OCI-LY7 (cell line): ENCODE results near the gene COL4A1. TPM values are rescaled to one million over a fixed set of nuclear protein-coding genes. Genes with fewer than 3 reads are reported as not detected.

Experiments
- BruUV-seq: library from RNA; stranded (reverse); fragments of 400-500 nt; replicated peaks from 2 replicates; lab custom pipeline; 2021; lab: Mats Ljungman, UMichigan
- CTCF ChIA-PET: fragments of 300-600 bp; sonication (Branson Sonifier 250); formaldehyde crosslinking; loops from one replicate; lab custom pipeline; 2022; ENCODE audit warnings: antibody characterized with exemption; ENCODE audit not compliant: unreplicated experiment; lab: Charles Lee
- POLR2A ChIA-PET: fragments of 300-600 bp; sonication (Branson Sonifier 250); formaldehyde crosslinking; loops from one replicate; lab custom pipeline; 2022; ENCODE audit warnings: antibody characterized with exemption; lab: Charles Lee
- DNase-seq: peaks from one replicate; pipeline ENCODE4 v3.0.0-alpha.2; 2015; ENCODE audit warnings: low spot score
- H2AFZ ChIP-seq: fragments of 200-600 bp; sonication (generic), shearing (Covaris generic); 2 replicates; pipeline ENCODE4 v1.6.1; 2014; ENCODE audit warnings: mild to moderate bottlenecking, antibody characterized with exemption, low read length, moderate library complexity
- H3K27ac ChIP-seq: fragments of 200-600 bp; sonication (generic); 2 replicates; pipeline ENCODE4 v1.5.1; 2014; ENCODE audit warnings: mixed run types, low read depth, mild to moderate bottlenecking, moderate library complexity, low read length, inconsistent platforms; ENCODE audit not compliant: poor library complexity, severe bottlenecking
- H3K36me3 ChIP-seq: fragments of 200-600 bp; sonication (generic); 2 replicates; pipeline ENCODE4 v1.6.1; 2014; ENCODE audit warnings: mild to moderate bottlenecking, antibody characterized with exemption, low read length, moderate library complexity, mixed read lengths; ENCODE audit not compliant: insufficient read depth
- H3K4me1 ChIP-seq: fragments of 200-600 bp; sonication (generic); 2 replicates; pipeline ENCODE4 v1.5.1; 2014; ENCODE audit warnings: mild to moderate bottlenecking, low read length; ENCODE audit not compliant: insufficient read depth, poor library complexity, severe bottlenecking
- H3K4me2 ChIP-seq: fragments of 200-600 bp; sonication (generic); 2 replicates; pipeline ENCODE4 v1.6.1; 2014; ENCODE audit warnings: mild to moderate bottlenecking, low read length
- H3K4me3 ChIP-seq: fragments of 200-600 bp; sonication (generic); 2 replicates; pipeline ENCODE4 v1.5.1; 2014; ENCODE audit warnings: mild to moderate bottlenecking, low read depth, low read length; ENCODE audit not compliant: poor library complexity, severe bottlenecking
- H3K79me2 ChIP-seq: fragments of 200-600 bp; sonication (generic); 2 replicates; pipeline ENCODE4 v1.6.1; 2016; ENCODE audit warnings: low read depth, mild to moderate bottlenecking, low read length, moderate library complexity, mixed read lengths; ENCODE audit not compliant: insufficient read depth
- H3K9me2 ChIP-seq: fragments of 200-600 bp; sonication (generic); 2 replicates; pipeline ENCODE4 v1.6.1; 2016; ENCODE audit warnings: mild to moderate bottlenecking, low read length, mixed read lengths; ENCODE audit not compliant: insufficient read depth
- H3K9me3 ChIP-seq: fragments of 200-600 bp; sonication (generic); 2 replicates; pipeline ENCODE4 v1.6.1; 2014; ENCODE audit warnings: mild to moderate bottlenecking, mixed run types, low read length, mixed read lengths
- H4K20me1 ChIP-seq: fragments of 200-600 bp; sonication (generic); 2 replicates; pipeline ENCODE4 v1.6.1; 2014; ENCODE audit warnings: mild to moderate bottlenecking, antibody characterized with exemption, low read length, moderate library complexity, mixed read lengths; ENCODE audit not compliant: insufficient read depth
- EZH2phosphoT487 ChIP-seq: fragments of 200-600 bp; sonication (generic); IDR thresholded peaks from 2 replicates; pipeline ENCODE4 v1.6.1; 2018; ENCODE audit warnings: low read depth, borderline replicate concordance, mild to moderate bottlenecking, mixed run types, antibody characterized with exemption, low read length, moderate library complexity, mixed read lengths
- intact Hi-C: fragments of 100-400 bp; cut with micrococcal nuclease; formaldehyde crosslinking; loops from one replicate; pipeline ENCODE4 v1.10.0; 2022; ENCODE audit not compliant: unreplicated experiment
- total RNA-seq, 2 experiments: library from RNA; depleted of rRNA in 1 of 2; stranded (reverse); fragments of >200 nt in 1 of 2; shearing (Covaris generic) in 1 of 2; gene quantifications; 2 replicates each; pipeline ENCODE4 v1.2.3, GENCODE V29; 2014 to 2022
- TF ChIP-seq, protein P1 (sequence below): fragments of 200-600 bp; sonication (generic); conservative IDR thresholded peaks from 2 replicates; pipeline ENCODE4 v1.5.1; 2014; ENCODE audit warnings: mild to moderate bottlenecking, antibody characterized with exemption, low read length, moderate library complexity, mixed read lengths

The COL4A1 gene
- total RNA-seq, 2 experiments from 2014 or later = 0.06 TPM; not detected in 1

DNA sequence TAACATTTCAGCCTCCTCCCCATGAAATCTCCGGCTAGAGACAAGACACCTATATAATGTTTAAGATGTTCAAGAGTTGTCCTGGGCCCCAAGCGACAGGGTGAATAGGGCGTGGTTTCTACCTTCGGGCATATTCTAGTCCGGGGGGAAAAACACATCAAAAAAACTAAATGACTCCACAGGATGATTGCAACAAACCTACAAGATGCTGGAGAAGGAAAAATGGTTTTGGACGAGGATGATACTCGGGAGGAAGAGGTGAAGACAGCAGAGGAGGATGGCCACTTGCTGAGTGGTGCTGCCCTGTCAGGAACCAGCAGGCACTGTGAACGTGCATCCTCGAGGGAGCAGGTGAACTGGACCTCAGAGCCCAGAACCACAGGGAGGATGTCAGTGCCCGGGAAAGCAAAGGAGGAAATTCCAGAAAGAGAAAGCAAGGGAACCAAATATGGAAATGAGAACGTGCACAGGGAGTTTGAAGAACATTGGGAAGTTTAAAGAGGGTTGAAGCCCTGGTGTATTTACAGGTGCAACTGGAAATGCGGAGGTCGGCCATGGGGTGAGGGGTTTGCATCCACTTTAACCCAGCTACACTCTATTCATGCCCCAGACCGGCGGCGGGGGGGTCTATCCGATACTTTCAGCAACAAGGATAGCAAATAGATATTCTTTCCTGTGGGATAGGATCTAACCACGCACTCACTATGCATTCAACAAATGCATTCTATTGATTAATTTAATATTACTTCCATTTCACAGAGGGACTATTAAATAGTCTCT, 50.6 kb downstream of the COL4A1 start:
- Histone ChIP-seq H3K9me3 (no peaks in the 10 kb centered on the region), H3K27ac (no peak overlapping the region), H3K79me2 (no peaks in the 10 kb centered on the region), H3K9me2 (no peaks in the 10 kb centered on the region), H3K4me1 (no peaks in the 10 kb centered on the region), H3K36me3 (no peaks in the 10 kb centered on the region), H2AFZ (no peak overlapping the region), H3K4me2 (no peak overlapping the region), H4K20me1 (no peaks in the 10 kb centered on the region), H3K4me3 (no peak overlapping the region)
- no peak for TF ChIP-seq EZH2phosphoT487
- TF ChIP-seq, protein P1, sequence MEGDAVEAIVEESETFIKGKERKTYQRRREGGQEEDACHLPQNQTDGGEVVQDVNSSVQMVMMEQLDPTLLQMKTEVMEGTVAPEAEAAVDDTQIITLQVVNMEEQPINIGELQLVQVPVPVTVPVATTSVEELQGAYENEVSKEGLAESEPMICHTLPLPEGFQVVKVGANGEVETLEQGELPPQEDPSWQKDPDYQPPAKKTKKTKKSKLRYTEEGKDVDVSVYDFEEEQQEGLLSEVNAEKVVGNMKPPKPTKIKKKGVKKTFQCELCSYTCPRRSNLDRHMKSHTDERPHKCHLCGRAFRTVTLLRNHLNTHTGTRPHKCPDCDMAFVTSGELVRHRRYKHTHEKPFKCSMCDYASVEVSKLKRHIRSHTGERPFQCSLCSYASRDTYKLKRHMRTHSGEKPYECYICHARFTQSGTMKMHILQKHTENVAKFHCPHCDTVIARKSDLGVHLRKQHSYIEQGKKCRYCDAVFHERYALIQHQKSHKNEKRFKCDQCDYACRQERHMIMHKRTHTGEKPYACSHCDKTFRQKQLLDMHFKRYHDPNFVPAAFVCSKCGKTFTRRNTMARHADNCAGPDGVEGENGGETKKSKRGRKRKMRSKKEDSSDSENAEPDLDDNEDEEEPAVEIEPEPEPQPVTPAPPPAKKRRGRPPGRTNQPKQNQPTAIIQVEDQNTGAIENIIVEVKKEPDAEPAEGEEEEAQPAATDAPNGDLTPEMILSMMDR = no peak
- ChIA-PET CTCF (no interaction called here), POLR2A (no interaction called here)
- BruUV-seq = no TSS peak
- intact Hi-C loops = no loop called here
- no peak for DNase-seq

DNA sequence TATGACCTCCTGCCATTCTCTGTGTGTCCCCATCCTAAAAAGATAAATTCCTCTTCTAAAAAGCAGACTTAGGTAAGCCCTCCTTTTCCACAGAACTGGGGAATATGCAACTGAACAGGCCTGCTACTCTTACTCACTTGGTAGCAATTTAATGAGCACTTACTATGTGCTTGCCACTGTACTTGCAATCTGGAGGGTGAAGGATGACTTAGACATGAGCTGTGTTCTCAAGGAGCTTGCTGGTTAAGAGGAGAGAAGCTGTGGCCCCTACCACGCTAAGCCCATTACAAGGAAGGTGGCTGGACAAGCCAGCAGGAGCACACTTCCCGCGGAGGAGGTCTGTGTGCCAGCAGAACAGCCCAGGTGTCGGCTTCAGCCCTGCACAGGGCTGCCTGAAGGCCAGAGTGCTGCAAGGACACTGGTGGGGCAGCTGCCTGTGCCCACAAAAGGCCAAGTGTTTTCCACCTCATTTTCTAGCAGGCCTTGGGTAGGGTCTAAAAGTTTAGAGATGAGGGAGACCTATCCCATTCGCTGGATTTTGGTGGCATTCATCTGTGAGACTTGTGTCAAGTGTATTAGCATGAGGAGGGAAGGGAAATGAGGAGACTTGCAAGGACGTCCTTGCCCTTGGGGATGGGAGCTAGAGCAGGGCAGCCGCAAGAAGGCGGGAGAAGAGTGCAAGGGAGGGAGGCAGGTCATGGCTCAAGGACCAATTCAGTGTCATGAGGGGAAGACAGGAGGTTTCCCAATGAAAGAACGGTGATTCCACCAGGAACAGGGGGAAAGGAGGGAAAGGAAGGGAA, 52.0 kb downstream of the COL4A1 start:
- ChIA-PET CTCF (no interaction called here), POLR2A (no interaction called here)
- H3K4me1 ChIP-seq = no peaks in the 10 kb centered on the region
- no peak overlapping the region for H3K27ac ChIP-seq
- intact Hi-C loops = no loop called here
- BruUV-seq = no TSS peak
- H2AFZ ChIP-seq = no peak overlapping the region
- no peak overlapping the region for H3K4me3 ChIP-seq
- TF ChIP-seq EZH2phosphoT487 = no peak
- TF ChIP-seq, protein P1 = no peak
- H3K9me3 ChIP-seq = no peaks in the 10 kb centered on the region
- H4K20me1 ChIP-seq = no peaks in the 10 kb centered on the region
- no peak overlapping the region for H3K4me2 ChIP-seq
- H3K9me2 ChIP-seq = no peaks in the 10 kb centered on the region
- H3K79me2 ChIP-seq = no peaks in the 10 kb centered on the region
- no peaks in the 10 kb centered on the region for H3K36me3 ChIP-seq
- DNase-seq = no peak
